Tibial nerve (tissue), 3 donors: Measurements from ENCODE around the gene SCN2B.

ENCODE experiments used
- CTCF ChIP-seq, 5 experiments: fragments of 200-600 bp in 3 of 5; fragments of 450-650 bp in 2 of 5; sonication (generic) in 3 of 5; IDR thresholded peaks; one replicate each; pipeline ENCODE4 v1.5.1; 2016 to 2019; ENCODE audit warnings: antibody characterized with exemption in 5 of 5, mild to moderate bottlenecking in 3 of 5, moderate library complexity in 2 of 5
- POLR2A ChIP-seq, 2 donors: fragments of 450-650 bp; IDR thresholded peaks; one replicate each; pipeline ENCODE4 v1.6.1; 2017; ENCODE audit warnings: antibody characterized with exemption in 2 of 2, mild to moderate bottlenecking in 2 of 2, moderate library complexity in 2 of 2

DNA sequence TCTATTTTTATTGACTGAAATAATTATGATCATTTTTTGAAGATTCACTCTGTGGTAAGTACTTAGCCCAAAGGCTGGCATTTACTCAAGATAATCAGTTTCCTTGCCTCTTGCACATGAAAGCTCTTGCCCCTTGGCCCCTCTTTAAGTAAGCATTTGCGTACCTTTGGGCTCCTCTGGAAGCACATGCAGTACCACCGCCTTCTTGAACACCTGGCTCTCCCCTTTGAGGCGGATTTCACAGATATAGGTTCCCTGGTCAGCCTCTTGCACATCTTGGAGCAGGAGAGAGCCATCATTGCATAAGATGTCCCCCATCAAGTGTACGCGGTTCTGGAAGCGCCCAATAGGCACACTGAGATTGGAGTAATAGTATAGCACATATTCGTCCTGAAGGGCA lies 33.9 kb upstream of the SCN2B start:
- TF ChIP-seq CTCF (IDR thresholded peaks at IDR 0.05) (no peak), POLR2A (IDR thresholded peaks at IDR 0.05) (no peak)
